Effector memory CD8-positive, alpha-beta T cell (primary cell): ENCODE results near the gene PACSIN2.

ENCODE experiments used
- ATAC-seq: fragments of 150-1000 bp; cut with Tn5 transposase; replicated peaks from 2 replicates; pipeline ENCODE4 v1.10.0; 2021; ENCODE audit warnings: mild to moderate bottlenecking, moderate library complexity
- DNase-seq, 3 experiments: peaks; one replicate each; pipeline ENCODE4 v3.0.0; 2021
- H3K27ac Mint-ChIP-seq, 2 donors: one replicate each; pipeline ENCODE4 v1.8.0; 2022; ENCODE audit warnings: mild to moderate bottlenecking in 2 of 2, mixed read lengths in 2 of 2, moderate library complexity in 2 of 2
- H3K27me3 Mint-ChIP-seq, 2 donors: one replicate each; pipeline ENCODE4 v1.8.0; 2022; ENCODE audit warnings: mixed read lengths in 2 of 2
- H3K36me3 Mint-ChIP-seq: one replicate; pipeline ENCODE4 v1.8.0; 2022; ENCODE audit warnings: mild to moderate bottlenecking, moderate library complexity, mixed read lengths; ENCODE audit not compliant: insufficient read depth
- H3K4me1 Mint-ChIP-seq, 2 donors: one replicate each; pipeline ENCODE4 v1.8.0; 2022; ENCODE audit warnings: low read depth in 2 of 2, mixed read lengths in 2 of 2
- H3K4me3 Mint-ChIP-seq, 2 donors: one replicate each; pipeline ENCODE4 v1.8.0; 2022; ENCODE audit warnings: mild to moderate bottlenecking in 2 of 2, mixed read lengths in 2 of 2, moderate library complexity in 2 of 2
- H3K9me3 Mint-ChIP-seq, 2 donors: one replicate each; pipeline ENCODE4 v1.8.0; 2022; ENCODE audit warnings: mixed read lengths in 2 of 2

Gene PACSIN2

GRCh38 chr22:42950281-42950680, 64.7 kb downstream of the PACSIN2 start:
- Mint-ChIP-seq H3K9me3 (no peaks in the 10 kb centered on the region), H3K4me3 (no peak overlapping the region), H3K4me1 (peaks cover 39 to 40% of the 10 kb centered on the region in 2 donors), H3K27me3 (no peaks in the 10 kb centered on the region), H3K27ac (no peak overlapping the region), H3K36me3 (peaks cover 2% of the 10 kb centered on the region)
- ATAC-seq (no peak), DNase-seq (no peak)

GRCh38 chr22:42949159-42949558, 65.8 kb downstream of the PACSIN2 start:
- Mint-ChIP-seq H3K27ac (no peak overlapping the region), H3K27me3 (no peaks in the 10 kb centered on the region), H3K4me3 (no peak overlapping the region), H3K9me3 (no peaks in the 10 kb centered on the region), H3K4me1 (peaks cover 38 to 42% of the 10 kb centered on the region in 2 donors), H3K36me3 (peaks cover 2% of the 10 kb centered on the region)
- no peak for ATAC-seq
- DNase-seq: no peak

- no peaks in the 10 kb centered on the region for H3K9me3 Mint-ChIP-seq
- no peak overlapping the region for H3K4me3 Mint-ChIP-seq
- H3K27me3 Mint-ChIP-seq: no peaks in the 10 kb centered on the region
- peak overlapping the region in 1 of 2 donors; percentile 60 for H3K27ac Mint-ChIP-seq
- peaks cover 5% of the 10 kb centered on the region for H3K36me3 Mint-ChIP-seq
- ATAC-seq (no peak), DNase-seq (no peak)
- H3K4me1 Mint-ChIP-seq: peaks cover 34 to 37% of the 10 kb centered on the region in 2 donors
Observed at GRCh38 chr22:42948294-42948693, 66.7 kb downstream of the PACSIN2 start.

- Mint-ChIP-seq H3K27ac (peak overlapping the region; percentile 60 to 62), H3K4me1 (peaks cover 33 to 36% of the 10 kb centered on the region in 2 donors), H3K36me3 (peaks cover 7% of the 10 kb centered on the region), H3K4me3 (peak overlapping the region in 1 of 2 donors; percentile 9), H3K27me3 (no peaks in the 10 kb centered on the region), H3K9me3 (no peaks in the 10 kb centered on the region)
- ATAC-seq (no peak), DNase-seq (no peak)
Observed at GRCh38 chr22:42947211-42947990, 67.5 kb downstream of the PACSIN2 start.

DNA sequence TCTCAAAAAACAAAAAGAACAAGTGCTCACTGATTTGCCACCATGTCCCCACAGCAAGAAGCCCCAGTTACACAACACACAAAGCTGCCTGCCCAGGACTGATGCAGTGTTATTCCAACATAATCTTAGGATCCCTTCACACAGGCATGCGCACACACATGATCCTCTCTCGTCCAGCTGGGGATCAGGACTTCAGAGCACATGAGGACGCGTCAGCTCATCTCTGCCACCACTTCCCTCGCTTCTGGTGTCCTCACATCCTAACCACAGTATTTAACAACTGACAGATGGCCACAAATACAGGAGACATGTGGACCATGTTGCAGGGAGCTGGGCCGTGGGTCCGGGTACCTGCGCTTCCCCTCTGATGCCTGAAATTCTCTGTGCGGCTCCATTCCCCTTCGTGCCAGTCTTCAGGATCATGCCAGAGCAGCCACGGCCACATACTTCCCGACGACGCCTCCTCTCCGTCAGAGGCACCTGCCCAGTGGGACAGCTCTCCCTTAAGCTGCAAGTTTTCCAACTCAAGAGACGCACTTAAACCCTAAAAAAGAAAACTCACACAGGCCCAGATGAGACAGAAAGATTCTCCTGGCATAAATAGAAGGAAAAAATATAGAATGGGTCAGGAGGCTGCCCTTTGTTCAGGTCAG, 68.3 kb downstream of the PACSIN2 start:
- Mint-ChIP-seq H3K27ac (peak overlapping the region; percentile 60 to 62), H3K27me3 (no peaks in the 10 kb centered on the region), H3K4me1 (peaks cover 32% of the 10 kb centered on the region in 2 donors), H3K4me3 (peak overlapping the region in 1 of 2 donors; percentile 9), H3K9me3 (no peaks in the 10 kb centered on the region), H3K36me3 (peaks cover 7% of the 10 kb centered on the region)
- ATAC-seq (no peak), DNase-seq (no peak)

- H3K9me3 Mint-ChIP-seq: no peaks in the 10 kb centered on the region
- DNase-seq (no peak), ATAC-seq (no peak)
- peak overlapping the region; percentile 53 to 59 for H3K27ac Mint-ChIP-seq
- no peak overlapping the region for H3K4me3 Mint-ChIP-seq
- peaks cover 26 to 28% of the 10 kb centered on the region in 2 donors for H3K4me1 Mint-ChIP-seq
- peaks cover 7% of the 10 kb centered on the region for H3K36me3 Mint-ChIP-seq
- H3K27me3 Mint-ChIP-seq: no peaks in the 10 kb centered on the region
Observed at GRCh38 chr22:42945736-42946135, 69.2 kb downstream of the PACSIN2 start.

DNA sequence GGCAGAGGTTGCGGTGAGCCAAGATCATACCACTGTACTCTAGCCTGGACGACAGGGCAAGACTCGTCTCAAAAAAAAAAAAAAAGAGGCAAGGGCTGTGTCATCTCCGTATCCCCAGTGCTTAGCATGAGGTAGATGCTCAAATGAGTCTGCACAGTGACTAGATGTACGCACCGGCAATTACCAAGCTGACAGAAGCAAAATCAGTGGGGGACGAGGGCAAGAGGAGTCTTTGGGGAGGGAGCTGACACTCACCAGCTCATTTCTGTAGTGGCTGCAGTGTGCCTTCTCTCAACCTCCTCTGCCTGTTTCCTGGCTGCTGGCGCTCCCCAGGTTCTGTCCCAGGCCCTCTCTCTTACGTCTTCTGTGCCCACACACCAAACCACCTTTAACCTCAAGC, 69.9 kb downstream of the PACSIN2 start:
- no peaks in the 10 kb centered on the region for H3K27me3 Mint-ChIP-seq
- DNase-seq (no peak), ATAC-seq (no peak)
- no peaks in the 10 kb centered on the region for H3K9me3 Mint-ChIP-seq
- H3K36me3 Mint-ChIP-seq: peaks cover 7% of the 10 kb centered on the region
- peak overlapping the region in 1 of 2 donors; percentile 59 for H3K27ac Mint-ChIP-seq
- peaks cover 27 to 28% of the 10 kb centered on the region in 2 donors for H3K4me1 Mint-ChIP-seq
- no peak overlapping the region for H3K4me3 Mint-ChIP-seq

DNA sequence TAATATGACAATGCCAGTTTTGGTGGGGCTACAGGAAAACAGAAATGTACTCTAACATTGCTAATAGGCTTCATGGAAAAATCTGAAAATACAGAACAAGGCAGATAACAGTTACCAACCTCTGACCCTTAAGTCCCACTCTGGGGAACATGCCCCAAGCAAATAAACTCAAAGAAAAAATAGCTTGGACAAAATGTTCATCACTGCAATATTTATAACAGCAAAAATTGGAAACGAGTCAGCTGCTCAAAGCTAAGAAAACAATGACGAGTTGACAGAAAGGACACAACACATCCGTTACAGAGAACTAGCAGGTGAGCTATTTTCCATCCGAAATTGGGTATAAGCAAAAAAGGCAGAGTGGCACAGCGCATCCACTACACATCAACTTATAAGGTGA, 70.5 kb downstream of the PACSIN2 start:
- peaks cover 33% of the 10 kb centered on the region in 2 donors for H3K4me1 Mint-ChIP-seq

GRCh38 chr22:42943981-42944380, 71.0 kb downstream of the PACSIN2 start:
- DNase-seq (no peak), ATAC-seq (no peak)
- Mint-ChIP-seq H3K36me3 (peaks cover 7% of the 10 kb centered on the region), H3K4me1 (peaks cover 30 to 35% of the 10 kb centered on the region in 2 donors), H3K27me3 (no peaks in the 10 kb centered on the region), H3K4me3 (no peak overlapping the region), H3K27ac (no peak overlapping the region), H3K9me3 (no peaks in the 10 kb centered on the region)

More for the DNA sequence above, 70.5 kb downstream of the PACSIN2 start:
- DNase-seq (no peak), ATAC-seq (no peak)
- Mint-ChIP-seq H3K27ac (no peak overlapping the region), H3K9me3 (no peaks in the 10 kb centered on the region), H3K4me3 (no peak overlapping the region), H3K27me3 (no peaks in the 10 kb centered on the region), H3K36me3 (peaks cover 7% of the 10 kb centered on the region)

GRCh38 chr22:42942351-42942750, 72.6 kb downstream of the PACSIN2 start:
- peaks cover 34 to 46% of the 10 kb centered on the region in 2 donors for H3K4me1 Mint-ChIP-seq
- H3K4me3 Mint-ChIP-seq: no peak overlapping the region
- no peak for DNase-seq
- no peaks in the 10 kb centered on the region for H3K9me3 Mint-ChIP-seq
- no peak for ATAC-seq
- H3K27me3 Mint-ChIP-seq: no peaks in the 10 kb centered on the region
- H3K36me3 Mint-ChIP-seq: peaks cover 7% of the 10 kb centered on the region
- H3K27ac Mint-ChIP-seq: no peak overlapping the region

DNA sequence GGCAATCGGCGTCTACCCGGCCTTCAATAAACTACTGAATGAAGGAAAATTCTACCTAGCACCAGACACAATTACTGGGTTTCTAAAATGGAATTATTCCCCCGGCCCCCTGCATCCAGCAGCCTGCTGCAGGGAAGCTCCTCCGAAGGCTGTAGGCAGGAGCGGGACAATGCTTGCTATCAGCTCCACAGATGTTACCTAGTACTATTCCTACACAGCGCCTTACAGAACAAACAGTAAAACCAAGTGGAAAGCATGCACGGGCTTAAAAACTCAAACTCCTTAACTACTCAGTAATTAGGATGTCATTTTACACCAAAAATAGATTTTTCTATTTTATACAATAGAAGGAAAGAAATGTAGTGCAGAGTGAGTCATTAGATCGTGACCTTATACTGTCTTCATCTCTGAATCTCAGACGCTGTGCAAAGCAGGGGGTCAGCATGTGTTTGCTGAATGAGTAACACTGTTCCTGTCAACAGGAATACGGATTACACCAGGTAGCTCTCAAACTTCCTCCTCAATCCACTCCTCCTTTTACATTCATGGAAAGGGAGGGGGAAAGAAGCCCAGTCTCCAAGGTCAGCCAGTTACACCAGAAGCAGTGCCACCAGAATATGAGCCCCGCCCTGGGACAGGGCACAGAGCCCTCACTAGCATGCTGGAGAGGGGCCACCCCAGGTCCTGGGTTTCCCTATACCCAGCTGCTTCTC, 74.9 kb downstream of the PACSIN2 start:
- Mint-ChIP-seq H3K36me3 (peaks cover 5% of the 10 kb centered on the region), H3K27me3 (no peaks in the 10 kb centered on the region), H3K4me3 (no peak overlapping the region), H3K27ac (no peak overlapping the region), H3K4me1 (peaks cover 28 to 34% of the 10 kb centered on the region in 2 donors), H3K9me3 (no peaks in the 10 kb centered on the region)
- no peak for ATAC-seq
- no peak for DNase-seq

DNA sequence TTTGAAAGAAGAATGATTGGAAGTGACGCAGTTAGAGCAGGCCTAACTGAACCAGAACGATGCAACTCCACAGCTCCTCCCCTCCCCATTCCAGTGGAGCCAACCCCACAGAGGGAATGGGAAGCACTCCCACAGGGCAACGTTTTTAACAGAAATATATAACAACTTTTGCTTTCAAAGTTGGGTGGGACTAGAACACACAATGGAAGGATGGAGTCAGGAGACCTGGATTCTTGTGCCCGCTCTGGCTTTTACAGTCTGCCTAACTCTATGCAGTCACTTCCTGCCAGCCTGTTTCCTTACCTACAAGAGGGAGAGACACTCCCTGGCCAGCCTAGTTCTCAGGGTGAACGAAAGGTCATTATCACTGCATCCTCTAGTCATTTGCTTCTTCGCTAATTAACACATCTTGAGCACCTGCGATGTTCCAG, 75.5 kb downstream of the PACSIN2 start:
- H3K27me3 Mint-ChIP-seq: no peaks in the 10 kb centered on the region
- H3K4me3 Mint-ChIP-seq: no peak overlapping the region
- H3K36me3 Mint-ChIP-seq: peaks cover 8% of the 10 kb centered on the region

DNA sequence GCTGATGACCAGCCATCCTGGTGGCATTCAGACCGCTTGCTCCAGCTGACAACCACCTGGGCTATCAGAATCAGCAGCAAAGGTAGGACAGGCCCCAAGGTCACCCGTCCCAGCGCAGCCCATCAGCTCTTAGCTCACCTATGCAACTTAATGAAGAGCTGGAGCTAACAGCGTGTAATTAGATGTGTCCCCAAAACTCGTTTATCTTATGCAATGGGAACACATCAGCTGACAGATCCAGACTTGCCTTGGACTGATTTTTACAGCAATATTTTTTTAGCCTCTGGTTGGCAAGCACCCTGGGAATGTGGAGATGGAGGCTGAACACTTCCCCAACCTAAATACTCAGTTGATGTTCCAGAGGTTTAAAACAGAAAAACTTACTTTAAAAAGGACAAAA, 76.0 kb downstream of the PACSIN2 start:
- ATAC-seq (no peak), DNase-seq (no peak)
- Mint-ChIP-seq H3K27ac (peak overlapping the region in 1 of 2 donors; percentile 15), H3K4me1 (peaks cover 37 to 40% of the 10 kb centered on the region in 2 donors), H3K27me3 (no peaks in the 10 kb centered on the region), H3K4me3 (no peak overlapping the region), H3K36me3 (peaks cover 8% of the 10 kb centered on the region), H3K9me3 (no peaks in the 10 kb centered on the region)

More for the DNA sequence above, 75.5 kb downstream of the PACSIN2 start:
- DNase-seq: no peak
- H3K4me1 Mint-ChIP-seq: peaks cover 35 to 37% of the 10 kb centered on the region in 2 donors
- ATAC-seq: no peak
- H3K9me3 Mint-ChIP-seq: no peaks in the 10 kb centered on the region
- peak overlapping the region in 1 of 2 donors; percentile 15 for H3K27ac Mint-ChIP-seq
